Measurements from ENCODE around the gene ZBTB43.

The ZBTB43 gene

GRCh38 chr9:126829035-126829434, 24.2 kb downstream of the ZBTB43 start:
- no peak for DNase-seq (ENCODE audit: low read depth)
- H3K4me3 ChIP-seq (ENCODE audit: low read length): no peak overlapping the region
- TF ChIP-seq CTCF (conservative IDR thresholded peaks at IDR 0.05; ENCODE audit: low read depth, low read length): no peak

GRCh38 chr9:126830827-126831226, 26.0 kb downstream of the ZBTB43 start:
- no peak overlapping the region for H3K4me3 ChIP-seq (ENCODE audit: low read length)
- DNase-seq (ENCODE audit: low read depth): no peak
- no peak for TF ChIP-seq CTCF (conservative IDR thresholded peaks at IDR 0.05; ENCODE audit: low read depth, low read length)

GRCh38 chr9:126832440-126832839, 27.6 kb downstream of the ZBTB43 start:
- TF ChIP-seq CTCF (conservative IDR thresholded peaks at IDR 0.05; ENCODE audit: low read depth, low read length): no peak
- DNase-seq (ENCODE audit: low read depth): no peak
- no peak overlapping the region for H3K4me3 ChIP-seq (ENCODE audit: low read length)

- TF ChIP-seq CTCF (conservative IDR thresholded peaks at IDR 0.05; ENCODE audit: low read depth, low read length): no peak
- H3K4me3 ChIP-seq (ENCODE audit: low read length): no peak overlapping the region
- no peak for DNase-seq (ENCODE audit: low read depth)
Observed at GRCh38 chr9:126833020-126833419, 28.2 kb downstream of the ZBTB43 start.

- no peak overlapping the region for H3K4me3 ChIP-seq (ENCODE audit: low read length)
- no peak for DNase-seq (ENCODE audit: low read depth)
- TF ChIP-seq CTCF (conservative IDR thresholded peaks at IDR 0.05; ENCODE audit: low read depth, low read length): no peak
Observed at GRCh38 chr9:126833710-126834345, 29.0 kb downstream of the ZBTB43 start.

GRCh38 chr9:126834672-126835071, 29.8 kb downstream of the ZBTB43 start:
- DNase-seq (ENCODE audit: low read depth): no peak
- no peak for TF ChIP-seq CTCF (conservative IDR thresholded peaks at IDR 0.05; ENCODE audit: low read depth, low read length)
- H3K4me3 ChIP-seq (ENCODE audit: low read length): no peak overlapping the region

- H3K4me3 ChIP-seq (ENCODE audit: low read length): no peak overlapping the region
- DNase-seq (ENCODE audit: low read depth): no peak
- TF ChIP-seq CTCF (conservative IDR thresholded peaks at IDR 0.05; ENCODE audit: low read depth, low read length): no peak
Observed at GRCh38 chr9:126836216-126836615, 31.4 kb downstream of the ZBTB43 start.

Measured in retinal pigment epithelial cell (primary cell).